H9 (cell line): ENCODE results near the gene LHFPL6. TPM values are rescaled to one million over a fixed set of nuclear protein-coding genes. Genes with fewer than 3 reads are reported as not detected.

ENCODE experiments used
- DNase-seq: peaks from one replicate; pipeline ENCODE4 v3.0.0-alpha.2; 2017
- H2AFZ ChIP-seq: one replicate; pipeline ENCODE4 v1.6.1; 2013; ENCODE audit warnings: mild to moderate bottlenecking, low read length, control low read depth, moderate library complexity
- H2AK5ac ChIP-seq: 2 replicates; pipeline ENCODE4 v1.6.1; 2013; ENCODE audit warnings: low read length, control low read depth, mixed read lengths; ENCODE audit not compliant: insufficient read length
- H2BK120ac ChIP-seq: one replicate; pipeline ENCODE4 v1.6.1; 2013; ENCODE audit warnings: low read depth, mild to moderate bottlenecking, low read length, control low read depth, inconsistent platforms; ENCODE audit not compliant: poor library complexity, severe bottlenecking
- H2BK12ac ChIP-seq: 2 replicates; pipeline ENCODE4 v1.6.1; 2013; ENCODE audit warnings: low read length, control low read depth, mixed read lengths, low read depth; ENCODE audit not compliant: insufficient read length
- H2BK15ac ChIP-seq: 2 replicates; pipeline ENCODE4 v1.6.1; 2013; ENCODE audit warnings: low read depth, low read length, control low read depth
- H2BK20ac ChIP-seq: one replicate; pipeline ENCODE4 v1.6.1; 2013; ENCODE audit warnings: low read depth, mild to moderate bottlenecking, low read length, control low read depth, inconsistent platforms; ENCODE audit not compliant: poor library complexity, severe bottlenecking
- H2BK5ac ChIP-seq: 2 replicates; pipeline ENCODE4 v1.6.1; 2013; ENCODE audit warnings: low read length, control low read depth, mixed read lengths; ENCODE audit not compliant: insufficient read length
- H3K14ac ChIP-seq: 2 replicates; pipeline ENCODE4 v1.6.1; 2013; ENCODE audit warnings: low read length, control low read depth; ENCODE audit not compliant: insufficient read depth
- H3K18ac ChIP-seq: 2 replicates; pipeline ENCODE4 v1.6.1; 2013; ENCODE audit warnings: low read depth, mild to moderate bottlenecking, mixed read lengths, low read length, control low read depth; ENCODE audit not compliant: insufficient read length
- H3K23ac ChIP-seq: 2 replicates; pipeline ENCODE4 v1.6.1; 2013; ENCODE audit warnings: low read length, control low read depth, mixed read lengths, low read depth; ENCODE audit not compliant: insufficient read length
- H3K23me2 ChIP-seq: 2 replicates; pipeline ENCODE4 v1.6.1; 2013; ENCODE audit warnings: low read depth, mild to moderate bottlenecking, mixed read lengths, low read length, control low read depth; ENCODE audit not compliant: insufficient read length, poor library complexity, severe bottlenecking
- H3K27ac ChIP-seq: 2 replicates; pipeline ENCODE4 v1.5.1; 2013; ENCODE audit warnings: low read length, control low read depth, mixed read lengths, low read depth; ENCODE audit not compliant: insufficient read length
- H3K27me3 ChIP-seq: 2 replicates; pipeline ENCODE4 v1.6.1; 2013; ENCODE audit warnings: low read length, control low read depth, inconsistent platforms; ENCODE audit not compliant: insufficient read depth
- H3K4ac ChIP-seq: 2 replicates; pipeline ENCODE4 v1.6.1; 2013; ENCODE audit warnings: low read depth, mild to moderate bottlenecking, control low read depth, inconsistent platforms, low read length, moderate library complexity
- H3K4me1 ChIP-seq: 2 replicates; pipeline ENCODE4 v1.6.1; 2013; ENCODE audit warnings: low read length, control low read depth, inconsistent platforms; ENCODE audit not compliant: insufficient read depth
- H3K4me2 ChIP-seq: 2 replicates; pipeline ENCODE4 v1.6.1; 2013; ENCODE audit warnings: low read length, control low read depth, mixed read lengths; ENCODE audit not compliant: insufficient read length, insufficient read depth
- H3K56ac ChIP-seq: 2 replicates; pipeline ENCODE4 v1.6.1; 2013; ENCODE audit warnings: low read depth, mild to moderate bottlenecking, mixed read lengths, low read length, control low read depth; ENCODE audit not compliant: insufficient read length
- H3K79me1 ChIP-seq: 2 replicates; pipeline ENCODE4 v1.6.1; 2013; ENCODE audit warnings: low read depth, mild to moderate bottlenecking, moderate library complexity, low read length, control low read depth, inconsistent platforms; ENCODE audit not compliant: insufficient read depth, poor library complexity, severe bottlenecking
- H3K79me2 ChIP-seq: 2 replicates; pipeline ENCODE4 v1.6.1; 2013; ENCODE audit warnings: low read length, control low read depth, inconsistent platforms; ENCODE audit not compliant: insufficient read depth
- H3K9ac ChIP-seq: 2 replicates; pipeline ENCODE4 v1.6.1; 2013; ENCODE audit warnings: low read length, control low read depth, mixed read lengths; ENCODE audit not compliant: insufficient read length; ENCODE audit errors: extremely low read depth
- H3K9me3 ChIP-seq: one replicate; pipeline ENCODE4 v1.6.1; 2013; ENCODE audit warnings: low read depth, low read length, inconsistent platforms; ENCODE audit not compliant: control insufficient read depth
- H3T11ph ChIP-seq: one replicate; pipeline ENCODE4 v1.6.1; 2013; ENCODE audit warnings: mild to moderate bottlenecking, low read length, control low read depth, inconsistent platforms
- H4K20me1 ChIP-seq: one replicate; pipeline ENCODE4 v1.6.1; 2013; ENCODE audit not compliant: control insufficient read depth, insufficient read length, insufficient read depth
- H4K5ac ChIP-seq: 2 replicates; pipeline ENCODE4 v1.6.1; 2013; ENCODE audit warnings: low read depth, mild to moderate bottlenecking, mixed read lengths, low read length, control low read depth; ENCODE audit not compliant: insufficient read length
- H4K8ac ChIP-seq: replicated peaks from 2 replicates; pipeline ENCODE4 v1.6.1; 2013; ENCODE audit warnings: low read length, control low read depth, mixed read lengths, low read depth; ENCODE audit not compliant: insufficient read length
- H4K91ac ChIP-seq: 2 replicates; pipeline ENCODE4 v1.6.1; 2013; ENCODE audit warnings: low read depth, mild to moderate bottlenecking, moderate library complexity, mixed read lengths, low read length, control low read depth; ENCODE audit not compliant: insufficient read length
- H3K27ac Mint-ChIP-seq, 3 experiments: 2 replicates in 2 of 3; 3 replicates in 1 of 3; pipeline ENCODE4 v1.8.0; 2020 to 2021; ENCODE audit warnings: mixed read lengths in 3 of 3, mild to moderate bottlenecking in 1 of 3, moderate library complexity in 1 of 3
- H3K27me3 Mint-ChIP-seq: 2 replicates; pipeline ENCODE4 v1.8.0; 2021; ENCODE audit warnings: low read depth, mild to moderate bottlenecking, moderate library complexity, mixed read lengths
- H3K36me3 Mint-ChIP-seq, 3 experiments: 2 replicates in 2 of 3; 3 replicates in 1 of 3; pipeline ENCODE4 v1.8.0; 2020 to 2021; ENCODE audit warnings: low read depth in 3 of 3, mixed read lengths in 3 of 3; ENCODE audit not compliant: insufficient read depth in 1 of 3
- H3K4me1 Mint-ChIP-seq, 2 experiments: 2 replicates each; pipeline ENCODE4 v1.8.0; 2020; ENCODE audit warnings: mixed read lengths in 2 of 2
- H3K4me3 Mint-ChIP-seq, 2 experiments: 2 replicates in 1 of 2; 3 replicates in 1 of 2; pipeline ENCODE4 v1.8.0; 2020 to 2021; ENCODE audit warnings: mild to moderate bottlenecking in 2 of 2, mixed read lengths in 2 of 2, moderate library complexity in 1 of 2
- H3K9me3 Mint-ChIP-seq, 2 experiments: 2 replicates in 1 of 2; 3 replicates in 1 of 2; pipeline ENCODE4 v1.8.0; 2020; ENCODE audit warnings: mild to moderate bottlenecking in 2 of 2, mixed read lengths in 2 of 2, moderate library complexity in 1 of 2
- CTCF ChIP-seq: fragments of 200-600 bp; sonication (generic); conservative IDR thresholded peaks from 3 replicates; pipeline ENCODE4 v1.8.0; 2021; ENCODE audit warnings: antibody characterized with exemption, mild to moderate bottlenecking
- WGBS: extraction: QIAGEN DNeasy Blood & Tissue Kit; methylation state at CpG from one replicate; pipeline ENCODE4 v1.1.7; 2013; ENCODE audit warnings: missing lambda C conversion rate, low lambda C conversion rate, mixed read lengths; ENCODE audit not compliant: insufficient read length; ENCODE audit errors: extremely low coverage; 5-methylcytosine and 5-hydroxymethylcytosine counted together
- total RNA-seq: library from RNA; stranded (reverse); gene quantifications from 2 replicates; pipeline ENCODE4 v1.2.1, GENCODE V29; 2021

The LHFPL6 gene
- total RNA-seq, 1 experiment from 2014 or later: 3.5 TPM

DNA sequence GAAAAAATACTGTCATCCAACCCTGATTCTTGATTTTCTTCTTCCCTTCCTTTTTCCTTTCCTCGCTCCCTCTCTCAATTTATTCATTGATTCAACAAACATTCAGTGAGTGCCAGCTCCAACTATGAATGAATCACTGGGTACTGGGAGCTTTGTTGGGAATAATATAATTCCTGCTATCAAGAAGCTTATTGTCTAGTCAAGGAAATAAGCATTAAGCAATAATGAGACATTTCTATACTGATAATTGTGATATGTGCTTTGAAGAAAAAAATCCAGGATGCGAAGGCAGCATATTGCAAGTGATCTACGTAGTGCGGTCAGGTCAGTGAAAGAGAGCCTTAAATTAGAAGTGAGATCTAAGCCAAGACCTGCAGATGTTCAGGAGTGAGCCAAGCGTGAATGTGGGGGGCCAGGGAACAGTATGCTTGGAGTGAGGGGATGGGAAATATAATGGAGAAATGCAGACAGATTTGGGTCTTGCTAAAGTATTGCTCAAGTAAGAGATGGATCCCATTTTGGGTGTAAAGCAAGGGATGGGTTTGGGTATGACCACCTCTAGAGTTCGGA, 253.5 kb downstream of the LHFPL6 start:
- H3K4me3 Mint-ChIP-seq: no peak overlapping the region; a peak in 1 of 5 replicates
- H3K27ac Mint-ChIP-seq: no peak overlapping the region; a peak in 1 of 7 replicates
- no peak for TF ChIP-seq CTCF
- H3K23ac ChIP-seq: no peak overlapping the region
- H2BK12ac ChIP-seq: no peak overlapping the region
- DNase-seq: no peak
- no CpG with 5 or more reads among the region's 6 CpGs for WGBS
- peaks cover 24 to 31% of the 10 kb centered on the region in 2 experiments for H3K4me1 Mint-ChIP-seq
- H4K91ac ChIP-seq: no peak overlapping the region
- no peaks in the 10 kb centered on the region for H3K79me2 ChIP-seq
- H3K4me1 ChIP-seq: peaks cover 3% of the 10 kb centered on the region; the same call in 1 of the 2 replicates
- H3K4ac ChIP-seq: no peak overlapping the region
- H3K27ac ChIP-seq: no peak overlapping the region
- H3K36me3 Mint-ChIP-seq: no peaks in the 10 kb centered on the region
- H3K14ac ChIP-seq: no peak overlapping the region
- peaks cover 0 to 3% of the 10 kb centered on the region in 2 experiments; a peak in 2 of 5 replicates for H3K9me3 Mint-ChIP-seq
- no peaks in the 10 kb centered on the region for H3K9me3 ChIP-seq
- no peak overlapping the region for H2BK20ac ChIP-seq
- H2BK120ac ChIP-seq: no peak overlapping the region
- no peaks in the 10 kb centered on the region; the same call in 1 of the 2 replicates for H3K27me3 ChIP-seq
- H3T11ph ChIP-seq: no peak overlapping the region
- H3K27me3 Mint-ChIP-seq: peaks cover 91% of the 10 kb centered on the region
- no peak overlapping the region for H3K9ac ChIP-seq
- H3K79me1 ChIP-seq: no peaks in the 10 kb centered on the region
- H3K18ac ChIP-seq: no peak overlapping the region
- no peak overlapping the region for H2AFZ ChIP-seq
- no peaks in the 10 kb centered on the region for H3K23me2 ChIP-seq
- no peak overlapping the region for H4K5ac ChIP-seq
- H4K20me1 ChIP-seq: no peaks in the 10 kb centered on the region
- H3K56ac ChIP-seq: no peak overlapping the region
- H2BK5ac ChIP-seq: no peak overlapping the region
- no peak overlapping the region for H3K4me2 ChIP-seq
- no peak overlapping the region for H2AK5ac ChIP-seq
- no peak overlapping the region for H4K8ac ChIP-seq
- H2BK15ac ChIP-seq: no peak overlapping the region
